GM21786 (cell line): ENCODE data around the gene PRSS21.
A peak's percentile ranks its signal among the peaks of the same experiment; 100 is the strongest.

Source experiments
- ATAC-seq: cut with Tn5 transposase; IDR thresholded peaks from one replicate; pipeline ENCODE4 v1.9.1; 2021; ENCODE audit not compliant: unreplicated experiment

Gene PRSS21

GRCh38 chr16:2859686-2860265, 42.7 kb downstream of the PRSS21 start:
- no peak for ATAC-seq

GRCh38 chr16:2860826-2861567, 44.0 kb downstream of the PRSS21 start:
- no peak for ATAC-seq

- ATAC-seq: no peak
These were observed 48.6 kb downstream of the PRSS21 start for GRCh38 chr16:2865651-2866050.

GRCh38 chr16:2866431-2866830, 49.4 kb downstream of the PRSS21 start:
- ATAC-seq: no peak

GRCh38 chr16:2867661-2867986, 50.6 kb downstream of the PRSS21 start:
- ATAC-seq: no peak

- ATAC-seq: peak; percentile 87
These were observed 51.2 kb downstream of the PRSS21 start for GRCh38 chr16:2867987-2868789.
